Activated T-helper 1 cell treated with anti-CD3 and anti-CD28 coated beads, Interleukin-2, amount 50 U/mL, for 16 hours (primary cell): ENCODE data around the gene CBFA2T3.

Experiments
- DNase-seq, 2 donors: peaks; one replicate each; pipeline ENCODE4 v3.0.0-alpha.2; 2020; ENCODE audit warnings: low read depth in 1 of 2, low spot score in 1 of 2

CBFA2T3 gene

GRCh38 chr16:88964636-88965035, 12.4 kb downstream of the CBFA2T3 start:
- DNase-seq, result no peak

GRCh38 chr16:88963583-88963982, 13.4 kb downstream of the CBFA2T3 start:
- DNase-seq, result no peak

- DNase-seq, result no peak
These were observed 14.4 kb downstream of the CBFA2T3 start for GRCh38 chr16:88962478-88963152.

- DNase-seq, result no peak
These were observed 16.0 kb downstream of the CBFA2T3 start for GRCh38 chr16:88961011-88961410.

- no peak for DNase-seq
These were observed 16.5 kb downstream of the CBFA2T3 start for GRCh38 chr16:88960516-88960915.

- no peak for DNase-seq
These were observed 18.0 kb downstream of the CBFA2T3 start for GRCh38 chr16:88959022-88959421.

GRCh38 chr16:88957887-88958577, 19.0 kb downstream of the CBFA2T3 start:
- DNase-seq, result no peak

- DNase-seq, result no peak
These were observed 19.6 kb downstream of the CBFA2T3 start for GRCh38 chr16:88957433-88957767.

GRCh38 chr16:88956546-88957432, 20.2 kb downstream of the CBFA2T3 start:
- no peak for DNase-seq

GRCh38 chr16:88955906-88956305, 21.1 kb downstream of the CBFA2T3 start:
- no peak for DNase-seq

- DNase-seq, result no peak
These were observed 23.9 kb downstream of the CBFA2T3 start for GRCh38 chr16:88953003-88953690.

GRCh38 chr16:88951989-88952388, 25.0 kb downstream of the CBFA2T3 start:
- DNase-seq, result no peak

GRCh38 chr16:88951501-88951900, 25.5 kb downstream of the CBFA2T3 start:
- DNase-seq, result no peak

GRCh38 chr16:88948781-88949490, 28.1 kb downstream of the CBFA2T3 start:
- DNase-seq, result no peak

GRCh38 chr16:88945473-88945872, 31.5 kb downstream of the CBFA2T3 start:
- no peak for DNase-seq

GRCh38 chr16:88943741-88944140, 33.3 kb downstream of the CBFA2T3 start:
- DNase-seq, result no peak

- DNase-seq, result no peak
These were observed 33.8 kb downstream of the CBFA2T3 start for GRCh38 chr16:88943131-88943664.

- peak; percentile 40 to 41 for DNase-seq
These were observed 34.8 kb downstream of the CBFA2T3 start for GRCh38 chr16:88941913-88942909.
